SKM-1 treated with dmso at 0.1 percent for 144 hours (cell line): ENCODE measurements around the gene GDNF.

ENCODE experiments used
- DNase-seq: peaks from one replicate; lab custom pipeline; 2025; ENCODE audit not compliant: unreplicated experiment; lab: John Stamatoyannopoulos, UW

Gene GDNF

DNA sequence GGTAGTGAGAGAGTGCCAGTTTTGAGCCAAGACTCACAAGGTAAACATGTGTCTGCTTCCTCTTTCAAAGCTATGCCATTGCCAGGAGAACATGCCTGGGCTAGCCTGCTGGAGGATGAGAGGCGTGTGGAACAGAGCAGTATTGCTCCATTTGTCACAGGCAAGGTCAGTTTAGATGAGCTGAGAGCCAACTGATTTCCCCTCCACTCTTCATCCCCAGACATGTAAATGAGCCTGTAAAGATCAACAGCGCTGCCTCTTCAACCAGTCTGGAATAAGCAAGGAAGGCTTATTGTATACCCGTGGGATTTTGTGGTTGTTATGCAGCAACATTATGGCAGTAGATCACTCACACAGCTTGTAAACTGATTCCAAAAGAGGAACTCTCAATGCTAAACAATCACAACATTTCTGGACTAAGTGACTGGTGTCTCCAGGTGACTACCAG lies 8.2 kb upstream of the GDNF start:
- peak; percentile 32 for DNase-seq

DNA sequence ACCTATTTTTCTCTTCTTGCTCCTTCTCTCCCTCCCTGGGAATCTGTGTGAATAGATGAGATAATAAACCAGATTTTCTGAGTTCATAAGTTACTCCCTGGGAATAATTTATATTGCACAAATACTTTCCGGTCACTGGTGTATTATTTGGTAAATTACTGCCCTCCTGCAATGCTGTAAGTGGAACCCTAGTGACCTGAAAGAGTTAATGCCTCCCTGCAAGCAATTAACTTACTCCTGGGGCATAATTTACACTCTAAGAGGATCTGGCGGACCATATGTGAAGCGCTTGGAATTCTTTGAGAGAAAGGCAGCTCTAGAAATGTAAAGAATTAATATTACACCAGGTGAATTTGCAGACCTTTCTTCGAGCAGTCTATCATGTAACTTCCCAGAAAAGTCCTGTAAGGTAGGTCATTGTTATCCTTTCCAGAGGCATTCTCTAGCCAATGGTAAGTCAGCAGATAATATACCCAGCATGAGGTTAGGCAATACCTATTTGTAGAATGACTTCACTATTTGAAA lies 7.0 kb upstream of the GDNF start:
- no peak for DNase-seq

GRCh38 chr5:37844009-37844408 lies 4.2 kb upstream of the GDNF start:
- DNase-seq, result no peak

- no peak for DNase-seq
These were observed 2.2 kb upstream of the GDNF start for GRCh38 chr5:37842048-37842447.

- no peak for DNase-seq
These were observed 1.4 kb upstream of the GDNF start for GRCh38 chr5:37841203-37841602.

DNA sequence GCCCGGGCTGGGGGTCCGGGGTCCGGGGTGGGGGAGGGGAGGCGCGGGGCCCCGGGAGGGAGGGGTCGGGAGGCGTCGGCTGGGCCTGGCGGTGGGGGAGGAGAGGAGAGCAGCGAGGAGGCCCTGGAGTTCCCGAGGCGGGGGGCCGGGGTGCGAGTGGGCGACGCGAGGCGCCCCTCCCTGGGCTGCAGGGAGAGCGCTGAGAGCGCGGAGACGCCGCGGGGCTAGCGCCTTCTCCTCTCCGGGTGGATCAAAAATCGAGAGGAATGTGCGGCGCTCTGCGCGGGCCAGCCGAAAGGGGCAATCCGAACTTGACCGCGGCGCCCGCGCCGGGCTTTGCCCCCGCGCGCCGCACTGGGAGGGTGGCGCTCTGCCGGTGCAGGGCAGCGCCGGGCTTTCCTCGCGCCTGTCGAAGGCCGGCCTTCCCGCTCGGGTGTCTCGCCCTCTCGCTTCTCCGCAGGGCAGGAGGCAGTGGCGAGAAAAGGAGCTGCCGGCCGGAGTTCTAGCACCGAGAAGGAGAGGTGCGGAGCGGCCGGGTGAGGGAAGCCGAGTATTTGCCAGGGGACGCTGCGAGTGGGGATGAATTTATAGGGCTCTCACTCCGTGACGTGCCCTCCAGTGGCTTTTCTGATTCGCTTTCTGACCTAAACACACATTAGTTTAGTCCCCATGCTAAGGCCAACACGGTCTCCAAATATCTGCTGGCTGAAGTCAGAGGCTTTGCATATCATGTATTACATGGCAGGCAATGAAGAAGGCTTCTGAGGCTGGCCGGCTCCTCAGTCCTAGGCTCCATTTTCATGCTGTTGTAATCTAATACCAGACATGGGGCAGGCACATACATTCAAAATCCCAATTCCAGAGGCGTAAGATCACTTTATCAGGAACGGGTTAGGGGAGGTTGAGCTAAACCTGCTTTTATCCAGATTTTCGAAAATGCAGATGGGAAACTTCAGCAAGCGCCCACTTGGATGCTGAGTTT lies 503 bp upstream of the GDNF start:
- DNase-seq, result no peak

GRCh38 chr5:37838933-37839341 lies 904 bp downstream of the GDNF start:
- no peak for DNase-seq

DNA sequence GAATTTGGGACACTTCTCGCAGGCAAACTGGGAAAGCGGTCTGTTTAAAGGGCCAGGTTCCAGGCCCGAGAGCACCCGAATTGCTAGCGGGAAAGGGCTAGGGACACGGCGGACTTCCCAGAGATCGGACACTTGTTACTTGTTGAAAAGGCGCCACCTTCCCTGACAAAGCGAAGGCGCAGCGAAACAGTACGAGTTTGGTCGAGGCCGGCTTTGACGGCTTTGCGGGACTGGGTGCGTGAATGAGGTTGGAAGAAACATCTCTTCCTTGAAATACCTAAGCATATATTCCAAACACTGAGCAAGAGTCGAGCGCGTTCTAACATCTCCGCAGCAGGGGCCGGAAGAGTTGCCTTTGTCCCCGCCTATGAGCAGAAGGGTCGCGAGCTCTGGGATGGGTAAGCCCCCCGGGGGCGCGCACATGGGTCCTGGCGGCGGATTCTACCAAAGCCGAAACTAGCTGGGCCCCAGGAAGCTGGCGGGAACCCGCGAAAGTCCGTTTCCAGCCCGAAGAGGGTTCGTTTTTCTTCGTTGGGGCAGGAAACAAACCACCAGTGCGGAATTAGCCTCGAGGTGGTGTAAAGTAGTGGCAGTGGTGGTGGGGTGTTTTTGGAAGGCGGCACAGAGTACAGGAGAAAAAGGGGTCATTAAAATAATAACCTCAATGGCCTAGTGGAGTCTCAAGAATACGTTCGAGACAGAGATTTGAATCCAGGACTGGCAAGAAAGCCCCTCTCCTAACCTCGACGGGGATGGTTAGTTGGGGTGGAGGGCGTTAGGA lies 1.5 kb downstream of the GDNF start:
- DNase-seq, result no peak

GRCh38 chr5:37837414-37838032 lies 2.3 kb downstream of the GDNF start:
- peak; percentile 20 for DNase-seq

- no peak for DNase-seq
These were observed 3.0 kb downstream of the GDNF start for GRCh38 chr5:37836592-37837413.

- DNase-seq, result no peak
These were observed 3.6 kb downstream of the GDNF start for GRCh38 chr5:37836235-37836591.

DNA sequence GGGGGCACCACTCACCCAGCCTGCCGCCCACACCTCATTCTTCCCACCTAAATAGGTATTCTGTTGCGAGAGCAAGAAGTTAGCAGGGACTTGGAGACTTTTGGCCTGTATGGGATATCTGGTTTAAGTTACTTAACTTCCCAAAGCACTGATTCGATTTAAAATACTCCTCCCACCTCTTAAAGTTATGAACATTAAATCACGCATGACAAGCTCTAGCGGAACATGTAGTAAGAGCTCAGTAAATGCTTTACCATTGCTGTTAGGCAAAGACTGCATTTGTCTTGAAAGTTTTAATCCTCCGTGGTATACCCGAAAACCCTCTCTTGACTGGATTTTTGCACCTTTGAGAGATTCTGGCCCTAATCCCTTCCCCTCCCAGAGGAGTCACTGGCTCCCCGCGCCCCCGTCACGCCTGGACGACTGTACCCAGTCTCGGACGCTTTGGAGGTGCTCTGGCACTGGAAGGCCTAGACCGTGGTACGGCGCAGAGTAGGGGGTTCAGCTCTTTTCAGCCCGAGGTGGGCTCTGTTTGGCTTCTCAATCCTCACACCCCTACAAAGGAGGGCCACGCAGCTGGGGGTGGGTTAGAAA lies 4.4 kb downstream of the GDNF start:
- no peak for DNase-seq

GRCh38 chr5:37834542-37835379 lies 5.1 kb downstream of the GDNF start:
- DNase-seq, result no peak

GRCh38 chr5:37833990-37834389 lies 5.9 kb downstream of the GDNF start:
- no peak for DNase-seq

DNA sequence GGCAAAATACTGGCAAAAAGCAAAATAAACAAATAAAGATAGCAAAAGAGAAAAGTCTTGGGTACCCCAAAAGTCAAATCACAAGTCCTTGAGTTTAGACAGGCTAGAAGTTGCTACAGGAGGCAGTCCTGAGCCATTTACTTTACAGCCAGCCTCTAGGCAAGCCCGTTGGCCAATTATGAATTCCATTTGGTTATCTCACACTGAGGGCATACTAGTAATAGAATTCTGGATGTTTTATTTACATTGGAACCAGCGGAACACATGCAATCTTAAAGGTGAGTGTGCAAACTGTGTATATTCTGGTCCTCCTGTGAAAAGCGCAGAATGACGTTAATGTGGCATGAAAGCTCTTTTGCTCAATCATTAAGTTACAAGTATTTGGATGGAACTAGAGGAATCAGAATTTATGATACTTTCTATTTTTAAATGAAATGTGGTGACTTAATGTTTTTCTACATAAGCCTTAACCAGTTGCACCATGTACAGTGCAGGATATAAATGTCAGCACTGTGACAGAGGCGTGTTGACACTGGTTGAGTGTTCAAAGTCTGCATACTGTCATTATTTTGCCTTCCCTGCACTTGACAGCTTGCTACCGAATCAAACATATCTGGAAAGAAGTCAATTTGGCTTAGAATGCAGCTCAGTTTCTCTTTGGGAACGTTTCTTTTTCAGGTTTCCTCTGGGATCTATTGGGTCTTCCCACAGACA lies 7.9 kb downstream of the GDNF start:
- no peak for DNase-seq

DNA sequence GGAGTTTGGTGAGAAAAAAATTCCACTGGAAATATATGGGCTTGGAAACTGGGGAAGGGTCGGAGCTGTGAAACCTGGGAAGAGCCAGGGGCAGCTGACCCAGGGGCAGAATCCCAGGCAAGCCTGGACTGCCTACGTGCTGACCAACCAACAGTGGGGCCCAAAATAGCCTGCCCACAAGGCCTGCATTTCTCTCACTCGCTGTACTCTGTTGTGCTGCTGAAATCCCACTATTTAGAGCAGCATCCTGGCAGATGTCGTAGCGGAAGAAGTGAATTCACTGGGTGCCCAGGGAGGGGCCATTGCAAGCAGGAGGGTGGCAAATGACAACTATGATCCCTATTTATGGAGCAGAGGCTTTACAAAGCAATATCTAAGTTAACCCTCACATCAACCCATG lies 9.5 kb downstream of the GDNF start:
- no peak for DNase-seq

DNA sequence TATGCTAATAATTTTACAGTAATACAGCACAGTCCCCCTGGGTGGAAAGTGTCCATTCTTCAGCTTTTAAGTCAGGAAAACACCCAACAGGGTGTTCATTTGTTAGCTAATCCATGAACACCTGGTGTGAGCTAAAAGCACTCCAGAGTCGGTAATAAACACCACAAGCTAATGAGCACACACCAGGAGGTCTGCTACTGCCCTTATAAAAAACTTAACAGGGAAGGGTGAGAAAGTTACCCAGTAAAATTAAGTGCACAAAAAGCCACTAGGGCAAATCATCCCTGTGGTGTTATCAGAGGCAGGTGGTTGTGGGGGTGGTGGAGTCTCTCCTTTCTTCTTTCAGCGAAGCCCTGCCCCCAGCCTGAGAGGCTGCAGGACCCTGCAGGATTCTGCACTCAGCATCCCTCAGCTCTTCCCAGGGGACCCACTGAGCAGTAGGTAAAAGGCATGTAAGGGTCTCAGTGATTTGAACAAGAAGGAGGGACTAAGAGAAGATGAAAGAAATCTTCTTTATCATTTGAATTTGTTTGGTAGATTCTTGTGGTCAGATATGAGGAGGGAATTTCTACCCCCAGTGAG lies 14.4 kb downstream of the GDNF start:
- DNase-seq, result no peak

DNA sequence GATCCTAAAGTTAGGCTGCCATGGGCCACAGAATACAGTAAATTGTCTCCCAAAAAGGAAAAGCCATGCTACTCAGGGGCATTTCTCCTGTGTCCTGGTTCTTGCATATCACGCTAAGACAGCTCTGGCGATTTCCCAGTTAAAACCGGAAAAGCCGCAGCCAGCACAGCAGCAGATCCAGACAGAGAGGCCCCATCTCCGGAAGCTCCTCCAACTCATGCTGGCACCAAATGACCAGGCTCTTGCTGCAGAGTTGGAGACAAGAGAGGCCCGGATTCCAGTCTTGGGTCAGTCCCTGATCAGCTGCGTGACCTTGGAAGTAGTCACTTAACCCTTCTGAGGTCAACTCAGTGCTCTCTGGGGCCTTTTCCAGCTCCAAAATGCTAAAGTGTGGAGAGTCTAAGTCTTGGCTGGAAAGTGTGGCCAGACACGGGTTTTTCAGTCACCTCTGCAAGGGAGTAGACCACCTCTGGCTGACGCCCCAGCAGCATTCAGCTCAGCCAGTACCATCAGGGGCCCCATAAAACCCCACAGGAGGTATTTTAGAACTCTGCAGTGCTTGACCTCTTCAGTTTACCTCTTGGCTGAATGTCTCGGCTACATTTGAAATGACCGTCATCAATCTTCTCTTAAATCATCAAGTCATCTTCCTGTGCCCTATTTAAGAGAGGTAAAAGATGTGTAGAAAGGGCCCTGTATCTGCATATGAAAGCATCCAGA lies 16.2 kb downstream of the GDNF start:
- no peak for DNase-seq
